Measurements from ENCODE around the gene SERBP1.
"Not testable (repeated sequence)": the region's sequence is repeated elsewhere in the genome, so short reads cannot be mapped to it uniquely, and the experiment has no call there.

SERBP1 gene

GRCh38 chr1:67440339-67440738, 10.1 kb upstream of the SERBP1 start:
- DNase-seq (ENCODE audit: low read depth, low spot score): no peak

- peak; percentile 49 for DNase-seq (ENCODE audit: low read depth, low spot score)
Measured at GRCh38 chr1:67439277-67440029, 9.3 kb upstream of the SERBP1 start.

GRCh38 chr1:67437961-67438360, 7.8 kb upstream of the SERBP1 start:
- DNase-seq (ENCODE audit: low read depth, low spot score): no peak

- DNase-seq (ENCODE audit: low read depth, low spot score): no peak
Measured at GRCh38 chr1:67436511-67437055, 6.4 kb upstream of the SERBP1 start.

- no peak for DNase-seq (ENCODE audit: low read depth, low spot score)
Measured at GRCh38 chr1:67434491-67434890, 4.3 kb upstream of the SERBP1 start.

- DNase-seq (ENCODE audit: low read depth, low spot score): no peak
Measured at GRCh38 chr1:67433837-67434236, 3.6 kb upstream of the SERBP1 start.

GRCh38 chr1:67432745-67433144, 2.5 kb upstream of the SERBP1 start:
- no peak for DNase-seq (ENCODE audit: low read depth, low spot score)

DNA sequence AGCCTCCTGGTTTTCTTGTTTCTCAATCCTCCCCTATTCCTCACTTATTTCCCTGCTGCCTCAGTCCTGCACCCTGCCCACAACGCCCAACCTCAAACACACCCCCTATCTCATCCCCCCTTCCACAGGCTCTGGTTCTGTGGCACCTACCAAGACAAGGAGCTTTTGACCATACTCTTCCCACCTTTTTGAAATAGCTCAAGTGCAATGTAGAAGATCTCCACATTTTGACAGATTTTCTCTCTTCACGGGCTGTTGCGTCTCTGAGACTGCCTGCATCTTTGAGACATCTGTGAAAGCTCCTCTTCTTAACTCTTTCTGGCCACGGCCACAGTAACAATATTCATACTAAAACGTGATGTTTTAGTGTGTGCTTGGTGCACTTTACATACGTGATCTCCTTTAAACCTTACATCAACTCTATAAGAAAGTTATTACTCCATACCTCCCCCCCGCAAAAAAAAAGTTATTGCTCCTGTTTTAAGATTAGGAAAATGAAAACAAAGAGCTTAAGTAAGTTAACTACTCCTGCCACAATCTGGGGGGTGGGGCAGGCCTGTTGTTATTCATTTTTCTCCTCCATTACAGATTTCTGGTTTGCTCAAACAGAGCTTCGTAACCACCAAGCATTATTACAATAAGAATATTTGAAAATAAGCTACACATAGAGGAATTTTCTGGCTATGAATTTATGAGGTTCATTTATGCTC, 1.8 kb upstream of the SERBP1 start:
- no peak for DNase-seq (ENCODE audit: low read depth, low spot score)

DNA sequence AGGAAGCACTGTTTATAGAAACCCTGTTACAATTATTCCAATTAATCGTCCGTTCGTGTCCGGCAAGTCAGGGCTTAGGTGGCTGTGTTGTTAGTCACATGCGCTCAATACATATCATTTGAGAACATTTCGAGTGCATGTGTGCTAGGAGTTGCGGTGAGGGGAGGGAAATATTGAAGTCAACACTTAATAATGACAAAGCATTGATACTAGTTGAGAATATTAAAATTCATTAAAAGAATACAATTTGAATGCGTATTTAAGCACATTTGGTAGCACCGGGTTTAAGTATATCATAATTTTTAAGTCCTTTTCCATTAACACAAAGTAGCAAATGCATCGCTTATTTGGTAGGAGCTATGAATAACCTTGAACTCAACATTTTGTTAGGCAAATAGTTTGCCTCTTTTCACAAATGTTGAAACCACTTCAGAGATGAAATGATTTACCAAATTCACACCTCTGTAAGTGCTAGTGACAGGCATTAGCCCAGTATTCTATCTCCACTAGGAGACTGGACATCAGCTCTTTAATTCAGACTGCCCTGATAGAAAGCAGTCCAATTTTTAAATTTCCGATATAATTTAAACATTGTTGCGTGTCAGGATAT, 1.1 kb upstream of the SERBP1 start:
- DNase-seq (ENCODE audit: low read depth, low spot score): no peak

- peak; percentile 53 for DNase-seq (ENCODE audit: low read depth, low spot score)
Measured at GRCh38 chr1:67429528-67430357, 459 bp downstream of the SERBP1 start.

- DNase-seq (ENCODE audit: low read depth, low spot score): peak; percentile 31
Measured at GRCh38 chr1:67429011-67429527, 1.1 kb downstream of the SERBP1 start.

GRCh38 chr1:67427947-67428346, 2.3 kb downstream of the SERBP1 start:
- DNase-seq (ENCODE audit: low read depth, low spot score): no peak

DNA sequence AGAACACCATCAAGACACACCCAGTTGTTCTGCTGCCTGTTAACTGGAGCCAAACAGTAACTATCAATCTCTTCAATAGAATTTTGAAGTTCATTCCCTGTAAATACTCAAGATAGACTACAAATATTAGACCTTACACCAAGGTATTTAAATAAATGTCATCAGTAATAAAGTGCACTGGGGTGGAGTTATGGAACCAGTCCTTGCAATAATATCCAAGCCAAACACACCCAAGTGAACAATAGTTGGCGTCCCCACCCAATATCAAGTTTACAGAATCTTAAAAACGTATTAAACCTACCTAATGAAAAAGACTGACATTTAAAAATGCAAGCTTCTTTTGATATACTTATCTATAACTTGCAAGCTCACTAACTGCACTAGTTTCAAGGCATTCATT, 2.7 kb downstream of the SERBP1 start:
- DNase-seq (ENCODE audit: low read depth, low spot score): no peak

DNA sequence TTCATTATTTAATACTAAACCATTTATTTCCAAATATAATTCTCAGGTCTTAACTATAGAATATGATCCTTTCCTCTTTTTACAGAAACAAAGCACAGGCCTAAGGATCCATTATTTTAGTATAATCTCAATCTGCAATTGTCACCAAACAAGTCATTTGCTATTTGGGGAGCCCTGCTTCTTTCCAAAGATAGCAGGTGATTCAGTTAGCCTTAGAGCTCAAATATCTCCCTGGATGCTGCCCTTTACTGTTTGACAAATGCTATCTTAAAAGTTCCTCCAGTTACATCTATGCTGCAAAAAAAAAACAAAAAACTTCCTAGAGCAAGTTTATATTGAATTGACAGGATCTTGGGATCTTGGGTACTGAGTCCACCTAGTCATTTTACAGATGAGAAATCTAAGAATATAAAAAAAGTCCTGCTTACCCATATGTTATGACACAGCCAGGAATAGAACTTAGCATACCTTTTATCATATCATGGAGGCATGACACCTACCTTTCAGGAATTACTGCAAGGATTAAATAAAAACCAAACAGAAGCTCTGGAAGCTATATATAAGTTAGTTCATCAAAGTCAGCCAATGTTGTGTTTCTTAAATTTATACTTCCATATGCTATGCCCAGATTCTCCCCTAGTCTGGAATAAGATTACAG, 9.2 kb downstream of the SERBP1 start:
- no peak for DNase-seq (ENCODE audit: low read depth, low spot score)

DNA sequence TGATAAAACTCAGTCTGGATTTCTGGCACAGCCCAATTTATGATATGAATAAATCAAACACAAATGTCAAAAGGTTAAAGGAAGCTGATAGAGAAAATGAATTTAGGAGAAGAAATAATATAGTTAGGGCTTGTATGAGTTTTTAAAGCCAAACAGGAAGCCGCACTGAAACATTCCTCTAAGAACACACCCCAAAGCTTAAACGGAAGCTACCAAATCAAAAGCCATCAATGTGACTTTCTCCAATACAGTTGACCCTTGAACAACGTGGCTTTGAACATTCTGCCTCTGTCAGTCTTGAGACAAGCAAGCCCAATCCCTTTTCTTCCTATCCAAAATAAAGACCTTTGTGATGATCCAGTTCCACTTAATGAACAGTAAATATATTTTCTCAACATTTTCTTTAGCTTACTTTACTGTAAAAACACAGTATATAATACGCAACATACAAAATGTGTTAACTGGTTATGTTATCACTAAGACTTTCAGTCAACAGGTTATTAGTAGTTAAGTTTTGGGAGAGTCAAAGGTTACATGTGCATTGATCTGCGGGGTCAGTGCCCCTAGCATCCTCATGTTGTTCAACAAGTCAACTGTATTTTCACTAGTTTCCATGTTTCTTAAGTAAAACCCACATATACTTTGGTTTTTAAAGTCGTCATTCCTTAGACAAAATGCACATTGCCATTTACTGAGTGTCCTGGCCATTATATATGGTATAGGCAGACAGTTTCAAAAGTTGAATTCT, 11.2 kb downstream of the SERBP1 start:
- DNase-seq (ENCODE audit: low read depth, low spot score): no peak

DNA sequence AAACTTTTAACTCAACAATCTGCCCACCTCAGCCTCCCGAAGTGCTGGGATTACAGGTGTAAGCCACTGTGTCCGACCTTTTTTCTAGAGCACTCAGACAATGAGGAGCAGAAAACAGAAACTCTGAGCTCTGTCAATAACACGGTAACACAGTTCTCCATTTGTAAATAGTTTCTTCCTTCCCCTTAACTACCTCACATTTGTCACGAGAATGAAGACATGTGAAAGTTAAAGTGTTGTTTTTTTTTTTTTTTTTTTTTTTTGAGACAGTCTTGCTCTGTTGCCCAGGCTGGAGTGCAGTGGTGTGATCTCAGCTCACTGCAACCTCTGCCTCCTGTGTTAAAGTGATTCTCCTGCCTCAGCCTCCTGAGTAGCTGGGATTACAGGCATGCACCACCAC, 12.5 kb downstream of the SERBP1 start:
- DNase-seq (ENCODE audit: low read depth, low spot score): not testable (repeated sequence)

DNA sequence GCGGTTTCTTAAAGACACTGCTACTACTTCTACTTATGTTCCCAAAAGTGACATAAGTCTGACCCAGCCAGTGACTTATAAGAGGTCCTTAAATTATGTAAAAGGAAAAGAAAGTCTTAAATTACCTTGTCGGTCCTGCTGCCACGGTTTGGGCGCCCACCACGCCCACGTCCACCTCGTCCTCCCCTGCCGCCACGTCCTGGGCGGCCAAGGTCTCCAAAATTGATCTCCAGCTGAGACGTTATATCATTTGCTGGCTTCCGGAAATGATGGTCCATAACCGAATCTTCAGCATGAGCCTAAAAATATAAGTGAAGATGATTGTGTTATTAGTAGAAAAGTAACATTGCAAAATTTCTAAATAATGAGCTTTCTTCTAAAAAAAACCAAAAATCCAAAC, 15.2 kb downstream of the SERBP1 start:
- DNase-seq (ENCODE audit: low read depth, low spot score): no peak

- no peak for DNase-seq (ENCODE audit: low read depth, low spot score)
Measured at GRCh38 chr1:67414574-67414973, 15.6 kb downstream of the SERBP1 start.

DNA sequence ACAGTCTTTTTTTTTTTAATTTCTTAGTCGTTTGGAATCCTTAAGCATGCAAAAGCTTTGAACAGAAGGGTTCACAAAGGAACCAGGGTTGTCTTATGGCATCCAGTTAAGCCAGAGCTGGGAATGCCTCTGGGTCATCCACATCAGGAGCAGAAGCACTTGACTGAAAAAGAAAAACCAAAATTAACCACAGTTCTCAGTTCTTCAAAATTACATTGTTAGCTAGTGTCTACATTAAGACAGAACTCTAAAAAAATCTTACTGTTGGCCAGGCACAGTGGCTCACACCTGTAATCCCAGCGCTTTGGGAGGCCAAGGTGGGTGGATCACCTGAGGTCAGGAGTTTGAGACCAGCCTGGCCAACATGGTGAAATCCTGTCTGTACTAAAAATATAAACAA, 17.1 kb downstream of the SERBP1 start:
- DNase-seq (ENCODE audit: low read depth, low spot score): not testable (repeated sequence)

GRCh38 chr1:67408148-67408547, 22.1 kb downstream of the SERBP1 start:
- no peak for DNase-seq (ENCODE audit: low read depth, low spot score)
